WTC11 (cell line): ENCODE measurements around the gene UBE2J2.

Experiments used
- SMAD3 ChIP-seq: sonication (generic); formaldehyde crosslinking; IDR thresholded peaks from 2 replicates; pipeline ENCODE4 v1.8.0; 2022; ENCODE audit warnings: missing genetic modification reagents, mild to moderate bottlenecking, borderline replicate concordance
- STAT6 ChIP-seq: sonication (generic); formaldehyde crosslinking; conservative IDR thresholded peaks from 2 replicates; pipeline ENCODE4 v1.8.1; 2023; ENCODE audit warnings: mild to moderate bottlenecking, low read depth, missing genetic modification reagents, moderate library complexity
- TF ChIP-seq, protein P1 (sequence below): fragments of 200-600 bp; IDR thresholded peaks from 2 replicates; pipeline ENCODE4 v1.8.0; 2022; ENCODE audit warnings: antibody characterized with exemption
- TF ChIP-seq, protein P2 (sequence below): sonication (generic); formaldehyde crosslinking; IDR thresholded peaks from 2 replicates; pipeline ENCODE4 v1.8.1; 2023; ENCODE audit warnings: mild to moderate bottlenecking, missing genetic modification reagents, moderate library complexity

DNA sequence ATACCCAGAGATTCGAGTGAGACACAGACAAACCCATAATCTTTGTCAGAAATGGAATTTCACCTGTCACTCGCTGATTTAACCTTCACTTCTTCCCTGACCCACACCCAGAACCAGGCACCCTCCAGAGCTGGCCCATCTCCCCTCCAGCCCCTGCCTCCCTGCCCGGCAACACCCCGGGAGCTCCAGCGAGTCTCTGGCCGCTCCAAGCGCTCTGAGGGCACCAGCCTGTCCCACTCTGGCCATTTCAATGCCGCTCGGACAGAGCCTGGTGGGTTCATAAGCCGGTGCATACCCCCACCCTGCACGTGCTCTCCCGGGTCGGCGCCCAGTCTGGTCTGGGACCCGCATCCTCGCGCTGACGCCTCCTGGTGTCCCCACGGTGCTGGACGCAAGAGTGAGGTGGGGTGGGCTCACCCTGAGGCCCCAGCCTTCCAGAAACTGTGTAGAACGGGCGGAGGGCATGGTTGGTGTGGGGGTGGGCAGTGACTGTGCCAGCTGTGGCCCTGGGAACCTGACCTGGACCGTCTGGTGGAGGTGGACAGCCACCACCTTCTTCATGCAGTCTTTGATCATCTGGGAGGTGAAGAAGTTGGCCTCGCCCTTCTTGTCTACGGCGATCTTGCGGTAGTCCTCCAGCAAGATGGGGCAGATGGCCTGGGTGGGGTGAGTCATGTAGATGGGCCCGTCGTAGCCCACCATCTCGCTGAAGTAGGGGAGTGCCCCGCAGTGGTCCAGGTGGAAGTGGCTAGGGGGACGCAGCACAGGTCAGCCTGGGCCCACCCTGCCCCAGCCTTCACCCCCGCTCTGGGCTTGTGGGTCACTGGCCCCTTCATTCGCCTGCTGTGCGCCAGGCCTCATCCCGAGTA is 45.4 kb upstream of the UBE2J2 start:
- TF ChIP-seq, protein P1, sequence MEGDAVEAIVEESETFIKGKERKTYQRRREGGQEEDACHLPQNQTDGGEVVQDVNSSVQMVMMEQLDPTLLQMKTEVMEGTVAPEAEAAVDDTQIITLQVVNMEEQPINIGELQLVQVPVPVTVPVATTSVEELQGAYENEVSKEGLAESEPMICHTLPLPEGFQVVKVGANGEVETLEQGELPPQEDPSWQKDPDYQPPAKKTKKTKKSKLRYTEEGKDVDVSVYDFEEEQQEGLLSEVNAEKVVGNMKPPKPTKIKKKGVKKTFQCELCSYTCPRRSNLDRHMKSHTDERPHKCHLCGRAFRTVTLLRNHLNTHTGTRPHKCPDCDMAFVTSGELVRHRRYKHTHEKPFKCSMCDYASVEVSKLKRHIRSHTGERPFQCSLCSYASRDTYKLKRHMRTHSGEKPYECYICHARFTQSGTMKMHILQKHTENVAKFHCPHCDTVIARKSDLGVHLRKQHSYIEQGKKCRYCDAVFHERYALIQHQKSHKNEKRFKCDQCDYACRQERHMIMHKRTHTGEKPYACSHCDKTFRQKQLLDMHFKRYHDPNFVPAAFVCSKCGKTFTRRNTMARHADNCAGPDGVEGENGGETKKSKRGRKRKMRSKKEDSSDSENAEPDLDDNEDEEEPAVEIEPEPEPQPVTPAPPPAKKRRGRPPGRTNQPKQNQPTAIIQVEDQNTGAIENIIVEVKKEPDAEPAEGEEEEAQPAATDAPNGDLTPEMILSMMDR, result no peak
- TF ChIP-seq STAT6 (CRISPR knock-in tag) (no peak), SMAD3 (no peak)
- TF ChIP-seq, protein P2, sequence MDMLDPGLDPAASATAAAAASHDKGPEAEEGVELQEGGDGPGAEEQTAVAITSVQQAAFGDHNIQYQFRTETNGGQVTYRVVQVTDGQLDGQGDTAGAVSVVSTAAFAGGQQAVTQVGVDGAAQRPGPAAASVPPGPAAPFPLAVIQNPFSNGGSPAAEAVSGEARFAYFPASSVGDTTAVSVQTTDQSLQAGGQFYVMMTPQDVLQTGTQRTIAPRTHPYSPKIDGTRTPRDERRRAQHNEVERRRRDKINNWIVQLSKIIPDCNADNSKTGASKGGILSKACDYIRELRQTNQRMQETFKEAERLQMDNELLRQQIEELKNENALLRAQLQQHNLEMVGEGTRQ (CRISPR knock-in tag), result no peak
